HEK293T (cell line): ENCODE measurements around the gene PCDHGA11.
A peak's percentile ranks its signal among the peaks of the same experiment; 100 is the strongest.
"Not testable (repeated sequence)": the region's sequence is repeated elsewhere in the genome, so short reads cannot be mapped to it uniquely, and the experiment has no call there.

ENCODE experiments used
- CTCF ChIA-PET: fragments of 350-600 bp; formaldehyde crosslinking; extraction: SDS; loops from one replicate; lab custom pipeline; 2021; ENCODE audit warnings: antibody characterized with exemption, inconsistent platforms; lab: Yijun Ruan, JAX
- POLR2A ChIA-PET: fragments of 350-600 bp; formaldehyde crosslinking; extraction: SDS; loops from one replicate; lab custom pipeline; 2020; ENCODE audit warnings: antibody characterized with exemption, inconsistent platforms; lab: Yijun Ruan, JAX
- DNase-seq: peaks from one replicate; pipeline ENCODE4 v3.0.0; 2012; ENCODE audit warnings: mixed read lengths; ENCODE audit errors: extremely low spot score
- ARNT ChIP-seq: fragments of 450-650 bp; IDR thresholded peaks from 2 replicates; pipeline ENCODE4 v1.6.1; 2017; ENCODE audit warnings: mild to moderate bottlenecking
- BHLHE40 ChIP-seq: fragments of 450-650 bp; IDR thresholded peaks from 2 replicates; pipeline ENCODE4 v1.6.1; 2016; ENCODE audit warnings: mild to moderate bottlenecking, moderate library complexity, borderline replicate concordance
- CTBP1 ChIP-seq: fragments of 450-650 bp; IDR thresholded peaks from 2 replicates; pipeline ENCODE4 v1.6.1; 2016; ENCODE audit warnings: borderline replicate concordance
- ELF4 ChIP-seq: fragments of 450-650 bp; IDR thresholded peaks from 2 replicates; pipeline ENCODE4 v1.6.1; 2017; ENCODE audit warnings: antibody characterized with exemption
- FOXA1 ChIP-seq: fragments of 450-650 bp; IDR thresholded peaks from 2 replicates; pipeline ENCODE4 v1.6.1; 2016; ENCODE audit warnings: mild to moderate bottlenecking
- FOXK2 ChIP-seq: fragments of 450-650 bp; IDR thresholded peaks from 2 replicates; pipeline ENCODE4 v1.6.1; 2016; ENCODE audit warnings: mild to moderate bottlenecking
- FOXM1 ChIP-seq: fragments of 450-650 bp; IDR thresholded peaks from 2 replicates; pipeline ENCODE4 v1.6.1; 2017; ENCODE audit warnings: mild to moderate bottlenecking, borderline replicate concordance
- HDGF ChIP-seq: fragments of 450-650 bp; IDR thresholded peaks from 2 replicates; pipeline ENCODE4 v1.6.1; 2017; ENCODE audit warnings: antibody characterized with exemption, borderline replicate concordance
- L3MBTL2 ChIP-seq: fragments of 450-650 bp; conservative IDR thresholded peaks from 2 replicates; pipeline ENCODE4 v1.6.1; 2016; ENCODE audit warnings: mild to moderate bottlenecking
- LEF1 ChIP-seq: fragments of 450-650 bp; IDR thresholded peaks from 2 replicates; pipeline ENCODE4 v1.6.1; 2017; ENCODE audit warnings: mild to moderate bottlenecking, borderline replicate concordance
- NFRKB ChIP-seq: fragments of 450-650 bp; IDR thresholded peaks from 2 replicates; pipeline ENCODE4 v1.6.1; 2016; ENCODE audit warnings: mild to moderate bottlenecking, moderate library complexity
- PKNOX1 ChIP-seq: fragments of 450-650 bp; IDR thresholded peaks from 2 replicates; pipeline ENCODE4 v1.6.1; 2016
- SP1 ChIP-seq: fragments of 450-650 bp; IDR thresholded peaks from 2 replicates; pipeline ENCODE4 v1.6.1; 2017
- SUZ12 ChIP-seq: fragments of 450-650 bp; IDR thresholded peaks from 2 replicates; pipeline ENCODE4 v1.6.1; 2016; ENCODE audit warnings: mild to moderate bottlenecking
- ZNF384 ChIP-seq: fragments of 450-650 bp; IDR thresholded peaks from 2 replicates; pipeline ENCODE4 v1.6.1; 2016

PCDHGA11 gene

GRCh38 chr5:141398608-141399007 lies 22.2 kb upstream of the PCDHGA11 start:
- POLR2A ChIA-PET, result no interaction called here
- CTCF ChIA-PET, result no interaction called here
- DNase-seq, result no peak
- no peak for TF ChIP-seq ZNF384

- no peak for TF ChIP-seq BHLHE40
- ChIA-PET CTCF (no interaction called here), POLR2A (no interaction called here)
- no peak for DNase-seq
These were observed 21.1 kb upstream of the PCDHGA11 start for GRCh38 chr5:141399555-141400258.

- CTCF ChIA-PET, result no interaction called here
- POLR2A ChIA-PET, result no interaction called here
- peak; percentile 39 for DNase-seq
- TF ChIP-seq SP1, result no peak
These were observed 18.2 kb upstream of the PCDHGA11 start, which contains the start of gene PCDHGA9 for GRCh38 chr5:141402553-141403243. TSS of gene PCDHGA9 (plus strand) at chr5:141402778. CDS start at chr5:141402953, 175 bp downstream.

- CTCF ChIA-PET, result no interaction called here
- no peak for DNase-seq
- TF ChIP-seq FOXK2 (no peak), SUZ12 (no peak), ZNF384 (no peak), L3MBTL2 (no peak), NFRKB (no peak), FOXM1 (no peak), CTBP1 (no peak)
- POLR2A ChIA-PET, result no interaction called here
These were observed 17.5 kb upstream of the PCDHGA11 start for GRCh38 chr5:141403387-141403786.

- POLR2A ChIA-PET, CTCF ChIA-PET, DNase-seq: not testable (repeated sequence)
These were observed 12.9 kb upstream of the PCDHGA11 start, which contains the start of gene PCDHGB6 for GRCh38 chr5:141407790-141408505. TSS of gene PCDHGB6 (plus strand) at chr5:141408021. CDS start at chr5:141408203, 182 bp downstream.

GRCh38 chr5:141409598-141410306 lies 11.1 kb upstream of the PCDHGA11 start:
- ChIA-PET POLR2A (no interaction called here), CTCF (no interaction called here)
- DNase-seq, result no peak
- TF ChIP-seq ELF4 (no peak), LEF1 (no peak), BHLHE40 (no peak), CTBP1 (no peak), HDGF (no peak), FOXA1 (no peak), ARNT (no peak), FOXM1 (no peak), SUZ12 (no peak), FOXK2 (no peak), ZNF384 (no peak)

- ChIA-PET CTCF (interaction anchor here (0.7 kb wide), 1 partner anchor 104 kb away, joined by 8 read pairs; no protein-coding TSS in a partner anchor), POLR2A (no interaction called here)
- TF ChIP-seq ELF4 (no peak), ARNT (no peak), SP1 (no peak), SUZ12 (no peak), FOXK2 (no peak), CTBP1 (no peak), BHLHE40 (no peak), FOXA1 (no peak), HDGF (no peak), PKNOX1 (no peak), FOXM1 (no peak)
- DNase-seq, result no peak
These were observed 9.3 kb upstream of the PCDHGA11 start for GRCh38 chr5:141411575-141411974.
